RWPE1 (cell line): ENCODE data around the gene FAM20C.

Source experiments
- CTCF ChIA-PET: fragments of 350-600 bp; sonication (Branson Sonifier 250); formaldehyde crosslinking; extraction: SDS; loops from one replicate; lab custom pipeline; 2021; lab: Yijun Ruan, JAX
- POLR2A ChIA-PET: fragments of 400-600 bp; formaldehyde crosslinking; extraction: SDS; loops from one replicate; lab custom pipeline; 2020; ENCODE audit warnings: antibody characterized with exemption; ENCODE audit not compliant: low non-redundant PET; lab: Yijun Ruan, JAX
- DNase-seq: peaks from one replicate; pipeline ENCODE4 v3.0.0; 2012; ENCODE audit warnings: low spot score
- H3K27ac ChIP-seq: fragments of 450-650 bp; 2 replicates; pipeline ENCODE4 v1.5.1; 2017
- CTCF ChIP-seq: fragments of 450-650 bp; conservative IDR thresholded peaks from 2 replicates; pipeline ENCODE4 v1.5.1; 2017; ENCODE audit warnings: low read depth, mild to moderate bottlenecking

Gene FAM20C

GRCh38 chr7:265192-265997, 73.0 kb downstream of the FAM20C start:
- no peak for DNase-seq
- CTCF ChIA-PET: no interaction called here

GRCh38 chr7:265998-266850, 73.9 kb downstream of the FAM20C start:
- no peak for TF ChIP-seq CTCF
- H3K27ac ChIP-seq: no peak overlapping the region
- DNase-seq: no peak
- CTCF ChIA-PET: interaction anchor here (0.6 to 1.0 kb wide), 3 partner anchors 67 to 176 kb away, joined by 3 to 5 read pairs (median 3); no protein-coding TSS in a partner anchor
- POLR2A ChIA-PET: no interaction called here

More at GRCh38 chr7:265192-265997, 73.0 kb downstream of the FAM20C start:
- no peak for TF ChIP-seq CTCF
- H3K27ac ChIP-seq: peak overlapping the region; percentile 22; the same call in 1 of the 2 replicates
- POLR2A ChIA-PET: no interaction called here

DNA sequence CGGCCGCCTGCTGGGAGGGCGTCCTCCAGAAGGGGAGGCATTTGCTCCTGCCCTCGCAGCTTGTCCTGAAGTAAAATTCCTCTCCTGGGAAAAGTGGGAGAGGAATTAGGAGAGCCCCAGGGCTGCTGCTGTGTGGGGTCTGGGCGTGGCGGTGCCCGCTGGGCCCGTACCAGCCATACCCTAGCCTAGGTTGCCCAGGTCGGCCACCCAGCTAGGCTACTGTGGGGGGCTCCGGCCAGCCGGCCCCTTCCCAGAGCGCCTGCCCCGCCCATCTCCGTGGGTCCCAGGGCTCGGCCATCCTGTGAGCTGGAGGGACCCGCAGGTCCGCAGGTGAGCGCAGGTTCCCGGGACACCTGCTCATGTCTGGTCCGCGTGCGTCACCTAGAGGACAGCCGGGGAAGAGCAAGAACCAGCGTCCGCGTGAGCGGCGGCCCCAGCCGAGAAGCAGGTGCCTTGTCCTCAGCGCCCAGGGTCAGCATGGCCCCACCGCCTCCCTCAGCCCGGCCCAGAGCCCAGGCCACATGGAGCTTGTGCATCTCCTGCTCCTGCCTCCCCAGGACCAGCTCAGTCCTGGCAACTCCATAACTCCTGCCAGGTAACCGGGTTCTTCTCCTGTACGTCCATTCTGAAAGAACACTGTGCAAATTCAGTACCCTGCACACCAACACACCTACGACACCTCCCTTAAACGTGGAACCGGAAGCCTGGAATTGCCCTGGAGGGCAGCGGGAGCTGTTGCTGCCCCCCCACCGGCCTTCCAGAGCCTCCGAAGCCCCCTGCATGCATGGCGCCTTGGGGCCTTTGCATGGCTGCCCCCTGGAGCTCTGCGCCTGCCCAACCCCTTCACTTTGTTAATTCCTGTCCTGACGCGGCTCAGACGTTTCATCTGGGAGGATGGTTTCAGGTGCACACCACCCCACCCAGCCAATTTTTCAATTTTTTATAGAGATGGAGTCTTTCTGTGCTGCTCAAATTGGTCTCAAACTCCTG, 74.8 kb downstream of the FAM20C start:
- TF ChIP-seq CTCF: peak; percentile 74
- CTCF ChIA-PET: interaction anchor here (0.5 to 1.0 kb wide), 6 partner anchors 17 to 382 kb away, joined by 3 to 5 read pairs (median 4); no protein-coding TSS in a partner anchor
- DNase-seq: peak; percentile 72
- POLR2A ChIA-PET: no interaction called here
- H3K27ac ChIP-seq: no peak overlapping the region

DNA sequence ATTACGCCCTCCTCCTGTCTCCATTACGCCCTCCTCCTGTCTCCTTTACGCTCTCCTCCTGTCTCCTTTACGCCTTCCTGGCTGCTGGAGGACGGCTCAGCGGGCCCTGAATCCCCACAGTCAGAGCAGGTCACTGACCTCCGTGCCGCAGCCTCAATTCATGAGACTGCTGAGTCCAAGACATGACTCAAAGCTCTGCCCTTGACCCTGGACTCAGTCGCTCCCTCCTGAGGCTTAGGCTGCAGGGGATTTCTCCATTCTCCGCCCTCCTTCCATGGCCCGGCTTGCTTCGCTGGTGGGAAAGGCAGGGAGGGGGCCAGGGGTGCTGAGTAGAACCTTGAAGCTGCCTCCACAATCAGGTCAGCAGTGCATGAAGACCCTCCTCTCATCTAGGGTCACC, 76.6 kb downstream of the FAM20C start:
- no peak overlapping the region for H3K27ac ChIP-seq
- no peak for DNase-seq
- TF ChIP-seq CTCF: no peak
- ChIA-PET CTCF (no interaction called here), POLR2A (no interaction called here)

GRCh38 chr7:269721-270120, 77.3 kb downstream of the FAM20C start:
- ChIA-PET CTCF (no interaction called here), POLR2A (interaction anchor here (0.5 kb wide), 1 partner anchor 90 kb away, joined by 4 read pairs; no protein-coding TSS in a partner anchor)
- no peak for DNase-seq
- no peak overlapping the region for H3K27ac ChIP-seq
- TF ChIP-seq CTCF: no peak
